ENCODE measurements around the gene CYP4X1. TPM values are rescaled to one million over a fixed set of nuclear protein-coding genes. Genes with fewer than 3 reads are reported as not detected.

The CYP4X1 gene
- total RNA-seq = 1.2 and 2.9 TPM in 2 replicates

DNA sequence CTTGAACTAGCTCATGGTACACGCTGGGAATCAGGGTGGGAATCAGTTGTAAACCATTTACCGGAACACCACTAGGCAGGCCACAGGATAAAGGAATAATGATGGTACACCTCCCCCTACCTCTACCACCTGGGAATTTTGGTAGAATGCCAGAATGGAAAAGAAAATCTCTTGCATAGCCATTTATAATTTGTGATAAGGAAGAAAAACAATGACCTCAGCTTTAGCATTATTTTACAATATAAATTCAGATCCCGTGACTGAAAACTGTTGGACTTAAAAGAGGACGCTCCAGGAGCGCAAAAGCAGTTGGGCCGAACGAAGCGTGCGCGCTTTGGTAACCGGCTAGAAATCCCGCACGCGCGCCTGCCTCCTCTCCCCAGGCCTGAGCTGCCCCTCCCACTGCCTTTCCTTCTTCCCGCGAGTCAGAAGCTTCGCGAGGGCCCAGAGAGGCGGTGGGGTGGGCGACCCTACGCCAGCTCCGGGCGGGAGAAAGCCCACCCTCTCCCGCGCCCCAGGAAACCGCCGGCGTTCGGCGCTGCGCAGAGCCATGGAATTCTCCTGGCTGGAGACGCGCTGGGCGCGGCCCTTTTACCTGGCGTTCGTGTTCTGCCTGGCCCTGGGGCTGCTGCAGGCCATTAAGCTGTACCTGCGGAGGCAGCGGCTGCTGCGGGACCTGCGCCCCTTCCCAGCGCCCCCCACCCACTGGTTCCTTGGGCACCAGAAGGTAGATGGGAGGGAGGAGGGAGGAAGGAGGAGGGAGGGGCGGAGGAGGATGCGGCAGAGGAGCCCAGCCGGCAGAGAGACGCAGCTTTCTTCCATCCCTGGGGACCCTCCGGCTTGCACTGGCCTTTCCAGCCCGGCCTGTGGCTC lies at the start of gene CYP4X1:
Gene CYP4X1 (plus strand): TSS at position 402 of the 873 bp plus-strand sequence. CDS start 149 bp downstream, at position 551.

GRCh38 chr1:47067097-47067594 lies 43.7 kb downstream of the CYP4X1 start, which contains the start of gene CYP4Z1:
Gene CYP4Z1, plus strand, starts transcription at chr1:47067231. Its CDS starts 260 bp downstream, at chr1:47067491.

Other genes with a start within 250 kb of the CYP4X1 start
- not detected in 2 replicates for gene CYP4B1, start 224.6 kb upstream of the CYP4X1 start, total RNA-seq
- gene CYP4A11, start 82.2 kb upstream of the CYP4X1 start, total RNA-seq = not detected in 2 replicates
- gene CYP4Z1, start 43.6 kb downstream of the CYP4X1 start, total RNA-seq = not detected in 2 replicates
- gene CYP4A22, start 113.8 kb downstream of the CYP4X1 start, total RNA-seq = not detected in 2 replicates
- gene PDZK1IP1, start 166.4 kb downstream of the CYP4X1 start, total RNA-seq = 0.26 and 2.0 TPM in 2 replicates
- 0.07 and 0.91 TPM in 2 replicates for gene TAL1, start 208.6 kb downstream of the CYP4X1 start, total RNA-seq

Measured in smooth muscle cell of the pulmonary artery (primary cell).